A549 treated with GW870086 at 1 μM for 4 hours (cell line): ENCODE measurements around the gene PABPC4L. TPM values are rescaled to one million over a fixed set of nuclear protein-coding genes. Genes with fewer than 3 reads are reported as not detected.

Experiments
- total RNA-seq: library from RNA; stranded (reverse); fragments of 200-300 nt; extraction: Qiagen RNA extraction; gene quantifications from 5 replicates; pipeline ENCODE4 v1.2.3, GENCODE V29; 2022; ENCODE audit warnings: low read depth

PABPC4L gene
- total RNA-seq: 0.03 to 0.10 TPM (median 0.06 TPM) in 4 of 5 replicates, not detected in the other

DNA sequence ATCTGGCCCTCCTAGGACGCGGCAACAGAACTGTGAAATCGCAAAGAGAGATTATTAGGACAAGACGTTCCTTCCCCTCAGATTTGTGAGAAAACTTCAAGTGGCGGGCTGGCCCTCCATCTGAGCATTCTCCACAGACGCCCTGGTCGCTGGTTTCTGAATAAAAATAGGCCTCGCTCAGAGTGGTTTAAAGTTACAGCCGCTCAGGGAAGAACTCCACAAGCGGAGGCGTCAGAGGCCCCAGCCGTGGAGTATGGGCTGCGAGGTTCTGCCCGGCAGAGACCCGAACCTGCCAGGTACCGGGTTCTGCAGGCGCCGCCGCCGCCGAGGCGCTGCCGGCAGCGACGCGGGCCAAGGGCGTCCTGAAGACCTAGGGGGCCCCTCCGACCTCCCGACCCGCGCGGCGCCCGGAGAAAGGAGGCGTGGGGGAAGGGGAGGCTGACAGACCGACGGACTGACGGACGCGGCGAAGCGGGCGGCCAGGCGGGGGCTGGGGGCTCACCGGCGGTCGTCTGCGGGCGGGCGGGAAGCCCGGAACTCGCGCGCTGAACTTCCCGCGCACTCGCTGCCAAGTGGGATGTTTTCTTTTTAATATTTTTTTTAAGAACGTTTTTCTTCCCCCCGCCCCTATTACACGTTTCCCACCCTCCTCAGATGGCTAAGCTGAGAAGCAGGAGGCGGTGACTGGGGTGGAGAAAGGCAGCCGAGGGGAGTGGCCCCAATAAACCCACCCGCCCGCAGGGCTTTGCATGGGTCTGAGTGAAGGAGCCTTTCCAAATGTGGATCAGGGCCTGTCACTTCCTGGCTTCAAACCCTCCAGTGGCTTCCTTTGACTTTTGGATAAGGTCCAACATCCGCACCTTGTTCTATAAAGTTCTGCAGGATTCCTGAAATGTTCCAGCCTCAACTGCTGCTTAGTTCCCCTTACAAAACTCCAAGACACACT lies at the start of gene PABPC4L:
Gene PABPC4L, minus strand, starts transcription at position 574 of the 946 bp plus-strand sequence. CDS start 770 bp downstream, outside the sequence.

